Activated CD8-positive, alpha-beta memory T cell treated with anti-CD3 and anti-CD28 coated beads, Interleukin-2, amount 50 U/mL, for 48 hours (primary cell): ENCODE data around the gene ABHD10.
"Not testable (repeated sequence)": the region's sequence is repeated elsewhere in the genome, so short reads cannot be mapped to it uniquely, and the experiment has no call there.

Experiments
- DNase-seq: peaks from one replicate; pipeline ENCODE4 v3.0.0-alpha.2; 2020

ABHD10 gene

GRCh38 chr3:112035241-112035640, 56.4 kb downstream of the ABHD10 start:
- DNase-seq = no peak

- not testable (repeated sequence) for DNase-seq
Measured at GRCh38 chr3:112037194-112037593, 58.4 kb downstream of the ABHD10 start.

GRCh38 chr3:112038863-112039262, 60.0 kb downstream of the ABHD10 start:
- DNase-seq = no peak

GRCh38 chr3:112041321-112041720, 62.5 kb downstream of the ABHD10 start:
- DNase-seq = no peak

DNA sequence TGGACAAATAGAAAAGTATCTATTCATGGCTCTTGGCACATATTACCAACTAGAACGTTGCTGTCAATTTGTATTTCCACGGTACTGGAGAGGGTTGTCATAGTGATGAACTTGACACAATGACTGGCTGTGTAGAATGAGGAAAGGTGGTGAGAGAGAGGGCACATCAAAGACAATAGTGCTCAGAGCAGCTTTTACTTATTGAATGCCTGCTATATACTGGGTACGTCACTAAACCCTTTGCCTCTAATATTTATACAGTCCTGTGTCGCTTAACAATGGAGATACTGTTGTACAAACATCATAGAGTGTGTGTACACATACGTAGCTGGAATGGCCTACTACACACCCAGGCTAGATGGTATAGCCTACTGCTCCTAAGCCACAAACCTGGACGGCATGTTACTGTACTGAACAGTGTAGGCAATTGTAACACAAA, 64.0 kb downstream of the ABHD10 start:
- DNase-seq = no peak
